Suprapubic skin (tissue), 4 donors: ENCODE results near the gene ARHGEF7. TPM values are rescaled to one million over a fixed set of nuclear protein-coding genes. Genes with fewer than 3 reads are reported as not detected.
"Not testable (repeated sequence)": the region's sequence is repeated elsewhere in the genome, so short reads cannot be mapped to it uniquely, and the experiment has no call there.

Source experiments
- DNase-seq, 2 donors: peaks; one replicate each; pipeline ENCODE4 v3.0.0-alpha.2; 2019; ENCODE audit warnings: low spot score in 2 of 2
- H3K27ac ChIP-seq: fragments of 200-600 bp; sonication (generic); one replicate; pipeline ENCODE4 v1.5.1; 2019
- H3K27me3 ChIP-seq: fragments of 200-600 bp; sonication (generic); one replicate; pipeline ENCODE4 v1.5.1; 2019
- H3K36me3 ChIP-seq: fragments of 200-600 bp; sonication (generic); one replicate; pipeline ENCODE4 v1.5.1; 2019
- H3K4me1 ChIP-seq: fragments of 200-600 bp; sonication (generic); one replicate; pipeline ENCODE4 v1.5.1; 2019
- H3K4me3 ChIP-seq: fragments of 200-600 bp; sonication (generic); one replicate; pipeline ENCODE4 v1.5.1; 2019; ENCODE audit warnings: mild to moderate bottlenecking
- H3K9me3 ChIP-seq: fragments of 200-600 bp; sonication (generic); one replicate; pipeline ENCODE4 v1.5.1; 2019
- EP300 ChIP-seq: sonication (generic); formaldehyde crosslinking; IDR thresholded peaks from one replicate; pipeline ENCODE4 v1.6.1; 2017; ENCODE audit warnings: antibody characterized with exemption
- POLR2A ChIP-seq, 2 donors: fragments of 450-650 bp; IDR thresholded peaks; one replicate each; pipeline ENCODE4 v1.6.1; 2017; ENCODE audit warnings: antibody characterized with exemption in 2 of 2, mild to moderate bottlenecking in 2 of 2, moderate library complexity in 2 of 2
- POLR2AphosphoS5 ChIP-seq, 3 donors: sonication (generic); formaldehyde crosslinking; IDR thresholded peaks; one replicate each; pipeline ENCODE4 v1.6.1; 2017; ENCODE audit warnings: antibody characterized with exemption in 3 of 3
- WGBS: methylation state at CpG from one replicate; pipeline ENCODE4 v1.1.5; 2018; 5-methylcytosine and 5-hydroxymethylcytosine counted together
- total RNA-seq, 4 donors: library from RNA; depleted of rRNA; stranded (reverse); fragments of >200 nt; gene quantifications; one replicate each; pipeline ENCODE4 v1.1.0, GENCODE V29; 2016
- TF ChIP-seq, protein P1 (sequence below), 2 donors: fragments of 200-600 bp in 1 of 2; fragments of 450-650 bp in 1 of 2; sonication (generic) in 1 of 2; IDR thresholded peaks; one replicate each; pipeline ENCODE4 v1.5.1; 2016 to 2019; ENCODE audit warnings: antibody characterized with exemption in 2 of 2, mild to moderate bottlenecking in 1 of 2, moderate library complexity in 1 of 2

ARHGEF7 gene
- total RNA-seq, 4 donors from 2014 or later = 72.1 to 210 (median 99.6) TPM

DNA sequence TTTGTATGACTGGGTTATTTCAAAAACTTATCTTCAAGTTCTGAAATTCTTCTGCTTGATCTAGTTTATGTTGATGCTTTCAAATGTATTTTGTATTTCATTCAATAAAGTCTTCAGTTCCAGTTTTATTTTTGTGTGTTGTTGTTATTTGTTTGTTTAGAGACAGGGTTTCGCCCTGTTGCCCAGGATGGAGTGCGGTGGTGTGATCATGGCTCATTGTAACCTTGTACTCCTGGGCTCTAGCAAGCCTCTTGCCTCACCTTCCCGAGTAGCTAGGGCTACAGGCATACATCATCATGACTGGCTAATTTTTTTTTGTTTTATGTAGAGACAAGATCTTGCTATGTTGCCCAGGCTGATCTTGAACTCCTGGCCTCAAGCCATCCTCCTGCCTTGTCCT is 40.3 kb upstream of the ARHGEF7 start:
- Histone ChIP-seq H3K27me3 (no peaks in the 10 kb centered on the region), H3K27ac (no peak overlapping the region), H3K4me3 (no peak overlapping the region), H3K4me1 (no peaks in the 10 kb centered on the region), H3K36me3 (no peaks in the 10 kb centered on the region), H3K9me3 (no peaks in the 10 kb centered on the region)
- no peak for TF ChIP-seq EP300
- TF ChIP-seq POLR2A (IDR thresholded peaks at IDR 0.05) = no peak
- TF ChIP-seq POLR2AphosphoS5 (IDR thresholded peaks at IDR 0.05) = no peak
- TF ChIP-seq, protein P1, sequence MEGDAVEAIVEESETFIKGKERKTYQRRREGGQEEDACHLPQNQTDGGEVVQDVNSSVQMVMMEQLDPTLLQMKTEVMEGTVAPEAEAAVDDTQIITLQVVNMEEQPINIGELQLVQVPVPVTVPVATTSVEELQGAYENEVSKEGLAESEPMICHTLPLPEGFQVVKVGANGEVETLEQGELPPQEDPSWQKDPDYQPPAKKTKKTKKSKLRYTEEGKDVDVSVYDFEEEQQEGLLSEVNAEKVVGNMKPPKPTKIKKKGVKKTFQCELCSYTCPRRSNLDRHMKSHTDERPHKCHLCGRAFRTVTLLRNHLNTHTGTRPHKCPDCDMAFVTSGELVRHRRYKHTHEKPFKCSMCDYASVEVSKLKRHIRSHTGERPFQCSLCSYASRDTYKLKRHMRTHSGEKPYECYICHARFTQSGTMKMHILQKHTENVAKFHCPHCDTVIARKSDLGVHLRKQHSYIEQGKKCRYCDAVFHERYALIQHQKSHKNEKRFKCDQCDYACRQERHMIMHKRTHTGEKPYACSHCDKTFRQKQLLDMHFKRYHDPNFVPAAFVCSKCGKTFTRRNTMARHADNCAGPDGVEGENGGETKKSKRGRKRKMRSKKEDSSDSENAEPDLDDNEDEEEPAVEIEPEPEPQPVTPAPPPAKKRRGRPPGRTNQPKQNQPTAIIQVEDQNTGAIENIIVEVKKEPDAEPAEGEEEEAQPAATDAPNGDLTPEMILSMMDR (IDR thresholded peaks at IDR 0.05) = no peak
- DNase-seq = no peak
- 88% methylated on average over 3 of the region's 3 CpGs for WGBS

DNA sequence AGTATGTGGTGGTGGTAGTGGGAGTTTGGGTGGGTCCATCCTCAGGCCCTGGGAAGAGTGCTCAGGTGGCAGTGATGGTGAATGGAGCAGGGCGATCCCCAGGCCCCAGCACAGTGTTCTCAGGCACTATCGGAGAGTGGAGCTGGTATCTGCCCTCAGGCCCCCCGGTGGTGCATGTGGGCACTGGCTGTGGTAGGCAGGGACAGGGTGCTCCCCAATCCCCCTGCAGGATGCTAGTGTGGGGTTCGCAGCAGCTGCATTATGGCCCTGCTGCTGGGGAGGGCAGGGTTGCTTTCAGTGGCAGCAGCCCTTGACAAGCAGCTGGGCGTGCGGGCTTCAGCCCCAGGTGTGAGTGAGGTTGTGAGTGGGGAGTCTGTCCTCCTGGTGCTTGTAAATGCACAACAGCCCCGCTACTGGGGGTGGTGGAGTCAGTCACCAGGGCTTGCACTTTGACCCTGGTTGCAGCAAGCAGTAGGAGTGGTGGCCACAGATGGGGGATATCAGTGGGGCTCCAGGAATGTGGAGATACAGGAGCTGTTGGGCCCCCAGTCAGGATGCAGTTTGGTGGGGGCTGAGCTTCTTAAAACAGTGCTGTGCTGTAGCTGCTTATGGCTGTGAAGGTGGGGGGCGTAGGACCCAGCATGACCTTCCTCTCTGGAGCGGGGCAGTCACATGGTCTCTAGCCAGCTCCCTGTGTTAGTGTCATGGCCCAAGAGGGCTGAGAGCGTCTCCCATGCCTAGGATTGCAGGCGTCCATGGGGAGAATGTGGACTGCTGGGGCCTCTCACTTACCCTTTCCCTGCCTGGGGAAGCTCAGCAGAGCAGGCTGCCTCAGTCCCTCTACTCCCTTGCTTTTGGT is 38.7 kb upstream of the ARHGEF7 start:
- TF ChIP-seq, protein P1 (IDR thresholded peaks at IDR 0.05) = no peak
- TF ChIP-seq POLR2A (IDR thresholded peaks at IDR 0.05) (no peak), POLR2AphosphoS5 (IDR thresholded peaks at IDR 0.05) (no peak), EP300 (no peak)
- Histone ChIP-seq H3K9me3 (no peaks in the 10 kb centered on the region), H3K27ac (no peak overlapping the region), H3K4me1 (no peaks in the 10 kb centered on the region), H3K4me3 (no peak overlapping the region), H3K36me3 (no peaks in the 10 kb centered on the region), H3K27me3 (no peaks in the 10 kb centered on the region)
- 84% methylated on average over 6 of the region's 11 CpGs for WGBS
- DNase-seq = no peak

DNA sequence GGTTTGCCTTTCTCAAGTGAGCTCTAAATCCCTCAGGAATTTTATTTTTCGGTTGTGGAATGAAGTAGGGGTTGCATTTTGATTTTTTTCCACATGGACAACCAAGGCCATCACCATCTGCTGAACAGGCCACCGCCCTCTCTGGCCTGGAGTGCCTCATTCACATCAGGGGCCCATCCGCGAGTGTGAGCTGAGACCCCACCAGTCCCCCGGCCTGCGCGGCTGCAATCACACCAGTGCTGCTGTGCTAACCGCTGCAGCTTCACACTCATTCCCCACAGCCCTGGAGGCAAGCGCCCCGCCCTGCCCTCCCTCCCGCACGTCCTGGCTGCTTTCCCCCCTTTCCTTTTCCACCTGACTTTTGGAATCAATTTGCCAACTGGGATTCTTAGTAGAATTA is 35.7 kb upstream of the ARHGEF7 start:
- no peaks in the 10 kb centered on the region for H3K9me3 ChIP-seq
- TF ChIP-seq POLR2A (IDR thresholded peaks at IDR 0.05) = no peak
- no peak for TF ChIP-seq EP300
- no peak for TF ChIP-seq POLR2AphosphoS5 (IDR thresholded peaks at IDR 0.05)
- TF ChIP-seq, protein P1 (IDR thresholded peaks at IDR 0.05) = no peak
- H3K27ac ChIP-seq = no peak overlapping the region
- 69% methylated on average over 12 of the region's 12 CpGs for WGBS
- no peak overlapping the region for H3K4me3 ChIP-seq
- H3K27me3 ChIP-seq = peaks cover 8% of the 10 kb centered on the region
- no peaks in the 10 kb centered on the region for H3K4me1 ChIP-seq
- DNase-seq = no peak
- no peaks in the 10 kb centered on the region for H3K36me3 ChIP-seq

DNA sequence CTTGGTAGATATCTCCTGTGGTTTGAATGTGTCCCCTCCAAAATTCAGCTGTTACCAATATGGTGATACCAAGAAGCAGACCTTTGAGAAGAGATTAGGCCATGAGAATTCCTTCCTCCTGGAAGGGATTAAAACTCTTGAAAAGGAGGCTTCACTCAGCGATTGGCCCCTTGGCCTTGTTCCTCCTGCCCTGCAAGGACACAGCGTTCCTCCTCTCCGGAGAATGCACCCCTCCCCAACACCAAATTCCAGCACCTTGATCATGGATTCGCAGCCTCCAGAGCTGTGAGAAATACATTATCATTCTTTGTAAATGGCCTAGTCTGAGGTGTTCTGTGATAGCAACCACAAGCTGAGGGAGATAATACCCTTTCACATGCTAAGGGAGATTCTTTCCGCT is 34.5 kb upstream of the ARHGEF7 start:
- DNase-seq = no peak
- WGBS = 78% methylated on average over 5 of the region's 5 CpGs
- no peaks in the 10 kb centered on the region for H3K9me3 ChIP-seq
- H3K27me3 ChIP-seq = peaks cover 8% of the 10 kb centered on the region
- no peak overlapping the region for H3K4me3 ChIP-seq
- no peak overlapping the region for H3K27ac ChIP-seq
- TF ChIP-seq POLR2AphosphoS5 (IDR thresholded peaks at IDR 0.05) (no peak), POLR2A (IDR thresholded peaks at IDR 0.05) (no peak), EP300 (no peak)
- TF ChIP-seq, protein P1 (IDR thresholded peaks at IDR 0.05) = no peak
- H3K36me3 ChIP-seq = no peaks in the 10 kb centered on the region
- no peaks in the 10 kb centered on the region for H3K4me1 ChIP-seq

DNA sequence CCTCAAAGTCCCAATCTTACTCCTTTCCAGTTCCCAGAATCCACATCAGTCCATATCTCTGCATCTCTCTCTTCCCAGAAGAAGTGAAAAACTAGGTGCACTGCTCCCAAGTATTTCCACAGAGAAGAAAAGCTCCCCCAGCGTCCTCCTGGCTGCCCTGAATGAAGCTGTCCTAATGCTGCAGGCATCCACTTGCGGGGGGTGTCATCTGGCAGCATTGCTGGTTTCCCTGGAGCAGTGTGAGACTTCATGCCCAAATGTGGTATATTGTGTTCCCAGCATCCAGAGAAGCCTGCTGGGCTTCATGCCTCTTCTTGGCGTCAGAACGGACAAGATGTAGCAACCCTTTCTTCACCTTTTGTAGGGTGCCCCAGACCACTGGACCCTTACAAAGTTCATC is 32.9 kb upstream of the ARHGEF7 start:
- Histone ChIP-seq H3K9me3 (no peaks in the 10 kb centered on the region), H3K27me3 (peaks cover 8% of the 10 kb centered on the region), H3K4me3 (no peak overlapping the region), H3K36me3 (no peaks in the 10 kb centered on the region), H3K4me1 (no peaks in the 10 kb centered on the region), H3K27ac (no peak overlapping the region)
- TF ChIP-seq, protein P1 (IDR thresholded peaks at IDR 0.05) = no peak
- TF ChIP-seq EP300 (no peak), POLR2A (IDR thresholded peaks at IDR 0.05) (no peak), POLR2AphosphoS5 (IDR thresholded peaks at IDR 0.05) (no peak)
- no peak for DNase-seq
- WGBS = 66% methylated on average over 4 of the region's 4 CpGs

DNA sequence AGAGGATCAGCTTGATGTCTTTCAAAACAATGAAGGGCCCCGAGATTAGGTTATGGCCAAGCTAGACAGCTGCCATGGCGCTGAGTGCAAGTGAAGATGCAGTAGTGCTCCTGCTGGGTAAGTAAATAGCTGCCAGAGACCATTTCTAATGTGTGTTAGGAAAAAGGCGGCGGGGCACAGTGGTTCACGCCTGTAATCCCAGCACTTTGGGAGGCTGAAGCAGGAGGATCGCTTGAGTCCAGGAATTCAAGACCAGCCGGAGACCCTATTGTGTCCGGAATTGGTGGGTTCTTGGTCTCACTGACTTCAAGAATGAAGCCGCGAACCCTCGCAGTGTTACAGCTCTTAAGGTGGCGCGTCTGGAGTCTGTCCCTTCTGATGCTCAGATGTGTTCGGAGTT is 32.3 kb upstream of the ARHGEF7 start:
- H3K4me1 ChIP-seq, H3K27me3 ChIP-seq, H3K4me3 ChIP-seq, H3K36me3 ChIP-seq, H3K27ac ChIP-seq, H3K9me3 ChIP-seq, DNase-seq: not testable (repeated sequence)
- WGBS = 94% methylated on average over 13 of the region's 14 CpGs

DNA sequence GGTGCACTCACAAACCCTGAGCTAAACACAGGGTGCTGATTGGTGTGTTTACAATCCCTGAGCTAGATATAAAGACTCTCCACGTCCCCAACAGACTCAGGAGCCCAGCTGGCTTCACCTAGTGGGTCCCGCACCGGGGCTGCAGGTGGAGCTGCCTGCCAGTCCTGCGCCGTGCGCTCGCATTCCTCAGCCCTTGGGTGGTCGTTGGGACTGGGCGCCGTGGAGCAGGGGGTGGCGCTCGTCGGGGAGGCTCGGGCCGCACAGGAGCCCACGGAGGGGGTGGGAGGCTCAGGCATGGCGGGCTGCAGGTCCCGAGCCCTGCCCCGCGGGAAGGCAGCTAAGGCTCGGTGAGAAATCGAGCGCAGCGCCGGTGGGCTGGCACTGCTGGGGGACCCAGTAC is 31.4 kb upstream of the ARHGEF7 start:
- H3K4me3 ChIP-seq, H3K27me3 ChIP-seq, DNase-seq, H3K4me1 ChIP-seq, H3K27ac ChIP-seq, H3K36me3 ChIP-seq, H3K9me3 ChIP-seq: not testable (repeated sequence)
- 97% methylated on average over 7 of the region's 25 CpGs for WGBS
